ENCODE measurements around the gene ARMH2.

DNA sequence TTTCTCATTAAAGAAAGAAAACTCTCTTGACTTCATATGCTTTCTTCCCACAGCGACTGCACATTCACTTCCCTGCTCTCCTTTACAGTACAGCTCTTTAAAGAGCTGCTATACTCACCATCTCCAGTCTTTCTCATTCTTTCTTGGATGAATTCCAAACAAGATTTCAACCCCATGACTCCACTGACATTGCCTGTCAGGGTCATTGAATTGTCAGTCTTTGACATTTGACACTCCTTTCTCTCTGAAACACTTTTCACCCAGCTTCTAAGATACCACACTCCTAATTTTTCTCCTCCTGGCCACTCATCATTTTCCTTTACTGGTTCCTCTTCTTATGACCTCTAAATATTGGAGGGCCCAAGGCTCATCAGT is 811 bp upstream of the ARMH2 start:
- TF ChIP-seq, protein P1, sequence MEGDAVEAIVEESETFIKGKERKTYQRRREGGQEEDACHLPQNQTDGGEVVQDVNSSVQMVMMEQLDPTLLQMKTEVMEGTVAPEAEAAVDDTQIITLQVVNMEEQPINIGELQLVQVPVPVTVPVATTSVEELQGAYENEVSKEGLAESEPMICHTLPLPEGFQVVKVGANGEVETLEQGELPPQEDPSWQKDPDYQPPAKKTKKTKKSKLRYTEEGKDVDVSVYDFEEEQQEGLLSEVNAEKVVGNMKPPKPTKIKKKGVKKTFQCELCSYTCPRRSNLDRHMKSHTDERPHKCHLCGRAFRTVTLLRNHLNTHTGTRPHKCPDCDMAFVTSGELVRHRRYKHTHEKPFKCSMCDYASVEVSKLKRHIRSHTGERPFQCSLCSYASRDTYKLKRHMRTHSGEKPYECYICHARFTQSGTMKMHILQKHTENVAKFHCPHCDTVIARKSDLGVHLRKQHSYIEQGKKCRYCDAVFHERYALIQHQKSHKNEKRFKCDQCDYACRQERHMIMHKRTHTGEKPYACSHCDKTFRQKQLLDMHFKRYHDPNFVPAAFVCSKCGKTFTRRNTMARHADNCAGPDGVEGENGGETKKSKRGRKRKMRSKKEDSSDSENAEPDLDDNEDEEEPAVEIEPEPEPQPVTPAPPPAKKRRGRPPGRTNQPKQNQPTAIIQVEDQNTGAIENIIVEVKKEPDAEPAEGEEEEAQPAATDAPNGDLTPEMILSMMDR (IDR thresholded peaks at IDR 0.05): no peak
- TF ChIP-seq POLR2AphosphoS5 (IDR thresholded peaks at IDR 0.05): no peak
- no peak for TF ChIP-seq POLR2A (IDR thresholded peaks at IDR 0.05)
